Spleen (tissue), 11 donors: ENCODE data around the gene NR1H3. TPM values are rescaled to one million over a fixed set of nuclear protein-coding genes. Genes with fewer than 3 reads are reported as not detected.

Experiments
- DNase-seq: peaks from one replicate; pipeline ENCODE4 v3.0.0-alpha.2; 2020
- H3K27ac ChIP-seq, 8 donors: fragments of 200-600 bp; sonication (generic) in 7 of 8; 1 replicate in 4 of 8; 2 replicates in 4 of 8; pipeline versions ENCODE4 v1.5.0 to v1.8.0; 2016 to 2021; ENCODE audit warnings: inconsistent platforms in 4 of 8, mild to moderate bottlenecking in 4 of 8, moderate library complexity in 1 of 8
- H3K27me3 ChIP-seq, 7 donors: fragments of 200-600 bp; sonication (generic) in 6 of 7; replicated peaks in 1 of 7; 1 replicate in 4 of 7; 2 replicates in 3 of 7; pipeline versions ENCODE4 v1.5.0 to v1.8.0; 2016 to 2021; ENCODE audit warnings: inconsistent platforms in 3 of 7, mild to moderate bottlenecking in 1 of 7
- H3K36me3 ChIP-seq, 6 donors: fragments of 200-600 bp; sonication (generic) in 5 of 6; 1 replicate in 4 of 6; 2 replicates in 2 of 6; pipeline versions ENCODE4 v1.5.0 to v1.8.0; 2016 to 2021; ENCODE audit warnings: inconsistent platforms in 2 of 6
- H3K4me1 ChIP-seq, 6 donors: fragments of 200-600 bp; sonication (generic) in 5 of 6; 1 replicate in 3 of 6; 2 replicates in 3 of 6; pipeline versions ENCODE4 v1.5.0 to v1.8.0; 2016 to 2021; ENCODE audit warnings: inconsistent platforms in 3 of 6
- H3K4me3 ChIP-seq, 8 donors: fragments of 200-600 bp; sonication (generic) in 7 of 8; 1 replicate in 4 of 8; 2 replicates in 4 of 8; pipeline versions ENCODE4 v1.5.0 to v1.8.0; 2016 to 2021; ENCODE audit warnings: inconsistent platforms in 4 of 8, mild to moderate bottlenecking in 4 of 8, moderate library complexity in 2 of 8
- H3K9me3 ChIP-seq, 8 donors: fragments of 200-600 bp; sonication (generic) in 7 of 8; 1 replicate in 4 of 8; 2 replicates in 4 of 8; pipeline versions ENCODE4 v1.5.0 to v1.8.0; 2016 to 2021; ENCODE audit warnings: inconsistent platforms in 4 of 8
- POLR2A ChIP-seq, 3 donors: fragments of 450-650 bp; IDR thresholded peaks; one replicate each; pipeline ENCODE4 v1.5.1; 2017; ENCODE audit warnings: antibody characterized with exemption in 3 of 3, mild to moderate bottlenecking in 1 of 3
- POLR2AphosphoS5 ChIP-seq, 3 donors: sonication (generic); formaldehyde crosslinking; IDR thresholded peaks; one replicate each; pipeline ENCODE4 v1.5.1; 2017; ENCODE audit warnings: antibody characterized with exemption in 3 of 3
- WGBS, 5 donors: extraction: QIAGEN DNeasy Blood & Tissue Kit in 3 of 5; methylation state at CpG; one replicate each; pipeline versions ENCODE4 v1.1.5 to v1.1.7; 2013 to 2018; 5-methylcytosine and 5-hydroxymethylcytosine counted together
- intact Hi-C: fragments of 100-400 bp; cut with DNase I; formaldehyde crosslinking; loops from one replicate; pipeline ENCODE4 v1.15.0; 2023; ENCODE audit warnings: low total_unique reads
- polyA plus RNA-seq, 3 donors: library from polyadenylated mRNA; stranded (reverse); fragments of 200-250 nt; gene quantifications; one replicate each; pipeline ENCODE4 v1.2.1, GENCODE V29; 2013
- total RNA-seq, 7 donors: library from RNA; depleted of rRNA in 3 of 7; stranded (reverse); fragments of >200 nt in 3 of 7; fragmentation: NEBNext Ultra II Directional in 4 of 7; extraction: Animal tissue kit (Norgen Biotek cat#: 25700) in 4 of 7; gene quantifications; one replicate each; pipeline versions ENCODE4 v1.1.0 to v1.2.1, GENCODE V29; 2016 to 2021
- TF ChIP-seq, protein P1 (sequence below), 11 experiments: fragments of 200-600 bp in 7 of 11; fragments of 450-650 bp in 4 of 11; sonication (generic) in 4 of 11; IDR thresholded peaks in 8 of 11; conservative IDR thresholded peaks in 3 of 11; 1 replicate in 7 of 11; 2 replicates in 4 of 11; pipeline versions ENCODE4 v1.4.0 to v1.8.0; 2016 to 2021; ENCODE audit warnings: antibody characterized with exemption in 11 of 11, inconsistent platforms in 4 of 11, mild to moderate bottlenecking in 1 of 11
- donor health status: healthy with polysubstance abuse.
- donor health status: DM: no; HTN: no; CAD: no; lungs with moderate emphysema.
- donor health status: DM: no; HTN: no; CAD: no.
- donor health status: Bipolar disorder and iron deficiency.
- donor health status: healthy.
- donor health status: DM: no; HTN: no; CAD: no.
- donor health status: DM: yes; HTN: yes; CAD: no.

Gene NR1H3
- total and polyA plus RNA-seq, 10 donors = 59.1 to 227 (median 123) TPM

DNA sequence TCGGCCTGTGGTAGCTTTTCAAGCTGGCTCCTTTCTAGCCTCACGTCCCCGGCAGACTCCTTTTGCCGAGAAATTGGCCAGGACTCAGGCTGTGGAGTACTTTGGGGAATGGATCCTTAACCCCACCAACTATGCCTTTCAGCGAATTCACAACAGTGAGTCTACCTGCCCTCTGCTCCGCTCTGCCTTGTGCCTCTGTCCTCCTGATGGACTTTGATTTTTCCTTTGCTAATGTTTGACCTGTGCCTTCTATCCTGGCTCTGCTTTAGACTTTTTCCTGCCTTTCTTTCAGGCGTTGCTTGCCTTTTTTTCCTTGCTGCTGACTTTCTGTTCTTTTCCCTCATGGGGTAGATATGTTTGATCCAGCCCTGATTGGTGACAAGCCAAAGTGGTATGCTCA lies 24.7 kb downstream of the NR1H3 start:
- intact Hi-C loops = no loop called here
- WGBS, 5 donors = 93 to 98% (median 96%) methylated on average over 7 of the region's 7 CpGs
- Histone ChIP-seq H3K4me3 (no peak overlapping the region), H3K9me3 (no peaks in the 10 kb centered on the region), H3K27ac (no peak overlapping the region), H3K27me3 (no peaks in the 10 kb centered on the region), H3K36me3 (peaks cover 0 to 100% (median 99%) of the 10 kb centered on the region in 6 donors), H3K4me1 (no peaks in the 10 kb centered on the region)
- TF ChIP-seq, protein P1, sequence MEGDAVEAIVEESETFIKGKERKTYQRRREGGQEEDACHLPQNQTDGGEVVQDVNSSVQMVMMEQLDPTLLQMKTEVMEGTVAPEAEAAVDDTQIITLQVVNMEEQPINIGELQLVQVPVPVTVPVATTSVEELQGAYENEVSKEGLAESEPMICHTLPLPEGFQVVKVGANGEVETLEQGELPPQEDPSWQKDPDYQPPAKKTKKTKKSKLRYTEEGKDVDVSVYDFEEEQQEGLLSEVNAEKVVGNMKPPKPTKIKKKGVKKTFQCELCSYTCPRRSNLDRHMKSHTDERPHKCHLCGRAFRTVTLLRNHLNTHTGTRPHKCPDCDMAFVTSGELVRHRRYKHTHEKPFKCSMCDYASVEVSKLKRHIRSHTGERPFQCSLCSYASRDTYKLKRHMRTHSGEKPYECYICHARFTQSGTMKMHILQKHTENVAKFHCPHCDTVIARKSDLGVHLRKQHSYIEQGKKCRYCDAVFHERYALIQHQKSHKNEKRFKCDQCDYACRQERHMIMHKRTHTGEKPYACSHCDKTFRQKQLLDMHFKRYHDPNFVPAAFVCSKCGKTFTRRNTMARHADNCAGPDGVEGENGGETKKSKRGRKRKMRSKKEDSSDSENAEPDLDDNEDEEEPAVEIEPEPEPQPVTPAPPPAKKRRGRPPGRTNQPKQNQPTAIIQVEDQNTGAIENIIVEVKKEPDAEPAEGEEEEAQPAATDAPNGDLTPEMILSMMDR (IDR thresholded peaks at IDR 0.05 in 8 of 11, conservative IDR thresholded peaks at IDR 0.05 in 3 of 11) = no peak
- TF ChIP-seq POLR2A (IDR thresholded peaks at IDR 0.05) = no peak
- no peak for TF ChIP-seq POLR2AphosphoS5 (IDR thresholded peaks at IDR 0.05)
- no peak for DNase-seq

DNA sequence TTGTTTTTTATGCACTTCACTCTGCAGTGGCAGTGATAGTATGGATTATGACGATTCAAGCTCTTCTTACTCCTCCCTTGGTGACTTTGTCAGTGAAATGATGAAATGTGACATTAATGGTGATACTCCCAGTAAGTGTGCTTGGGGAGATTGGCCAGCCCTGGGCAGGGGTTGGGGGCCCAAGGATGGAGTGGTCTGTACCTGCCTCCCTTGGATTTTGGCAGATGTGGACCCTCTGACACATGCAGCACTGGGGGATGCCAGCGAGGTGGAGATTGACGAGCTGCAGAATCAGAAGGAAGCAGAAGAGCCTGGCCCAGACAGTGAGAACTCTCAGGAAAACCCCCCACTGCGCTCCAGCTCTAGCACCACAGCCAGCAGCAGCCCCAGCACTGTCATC lies 26.4 kb downstream of the NR1H3 start:
- 93 to 100% (median 97%) methylated on average over 4 of the region's 4 CpGs for WGBS, 5 donors
- H3K4me3 ChIP-seq = no peak overlapping the region

DNA sequence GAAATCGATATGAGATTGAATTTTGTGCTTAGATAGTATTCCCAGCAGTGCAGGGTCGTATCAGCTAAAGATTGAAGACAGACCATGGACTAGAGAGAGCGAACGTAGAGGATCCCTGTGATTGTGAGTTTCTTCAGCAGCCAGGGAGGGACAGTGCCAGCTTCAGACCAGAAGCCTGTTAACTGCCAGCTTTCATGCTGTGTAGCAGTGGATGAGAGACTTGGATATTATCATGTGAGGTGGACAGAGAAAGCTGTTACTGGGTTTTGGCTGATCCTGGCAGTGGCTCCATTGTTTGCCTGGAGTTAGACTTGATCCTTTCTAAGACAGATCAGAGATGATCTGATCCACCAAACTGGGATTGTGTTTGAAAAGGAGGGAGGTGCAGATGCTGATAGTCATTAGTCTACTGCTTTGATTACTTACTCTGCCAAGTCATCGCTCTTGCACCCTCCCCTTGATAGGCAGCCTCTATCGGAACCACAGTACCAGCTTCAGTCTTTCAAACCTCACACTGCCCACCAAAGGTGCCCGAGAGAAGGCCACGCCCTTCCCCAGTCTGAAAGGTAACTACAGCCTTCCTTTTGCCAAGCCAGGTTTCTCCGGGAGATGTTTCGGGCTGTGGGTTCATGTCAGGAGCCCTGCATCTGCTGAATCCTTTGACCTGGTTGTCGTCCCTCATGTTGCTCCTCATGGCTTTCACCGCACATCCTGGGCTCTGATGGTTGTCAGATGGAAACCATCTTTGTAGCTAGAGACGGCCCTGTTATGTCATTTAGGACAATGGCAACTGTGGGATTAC lies 28.4 kb downstream of the NR1H3 start:
- WGBS, 5 donors = 95 to 98% (median 95%) methylated on average over 13 of the region's 13 CpGs
- no peak for DNase-seq
- no peak for TF ChIP-seq POLR2A (IDR thresholded peaks at IDR 0.05)
- TF ChIP-seq POLR2AphosphoS5 (IDR thresholded peaks at IDR 0.05) = no peak
- TF ChIP-seq, protein P1 (IDR thresholded peaks at IDR 0.05 in 8 of 11, conservative IDR thresholded peaks at IDR 0.05 in 3 of 11) = no peak
- H3K27me3 ChIP-seq = no peaks in the 10 kb centered on the region
- H3K27ac ChIP-seq = no peak overlapping the region
- no peaks in the 10 kb centered on the region for H3K4me1 ChIP-seq
- H3K4me3 ChIP-seq = no peak overlapping the region
- intact Hi-C loops = no loop called here
- peaks cover 0 to 100% (median 99%) of the 10 kb centered on the region in 6 donors for H3K36me3 ChIP-seq
- no peaks in the 10 kb centered on the region for H3K9me3 ChIP-seq

More for the DNA sequence above, 26.4 kb downstream of the NR1H3 start:
- Histone ChIP-seq H3K27me3 (no peaks in the 10 kb centered on the region), H3K4me1 (no peaks in the 10 kb centered on the region), H3K36me3 (peaks cover 0 to 100% (median 99%) of the 10 kb centered on the region in 6 donors), H3K9me3 (no peaks in the 10 kb centered on the region), H3K27ac (no peak overlapping the region)
- DNase-seq = no peak
- intact Hi-C loops = no loop called here
- TF ChIP-seq POLR2A (IDR thresholded peaks at IDR 0.05) = no peak
- TF ChIP-seq, protein P1 (IDR thresholded peaks at IDR 0.05 in 8 of 11, conservative IDR thresholded peaks at IDR 0.05 in 3 of 11) = no peak
- TF ChIP-seq POLR2AphosphoS5 (IDR thresholded peaks at IDR 0.05) = no peak

DNA sequence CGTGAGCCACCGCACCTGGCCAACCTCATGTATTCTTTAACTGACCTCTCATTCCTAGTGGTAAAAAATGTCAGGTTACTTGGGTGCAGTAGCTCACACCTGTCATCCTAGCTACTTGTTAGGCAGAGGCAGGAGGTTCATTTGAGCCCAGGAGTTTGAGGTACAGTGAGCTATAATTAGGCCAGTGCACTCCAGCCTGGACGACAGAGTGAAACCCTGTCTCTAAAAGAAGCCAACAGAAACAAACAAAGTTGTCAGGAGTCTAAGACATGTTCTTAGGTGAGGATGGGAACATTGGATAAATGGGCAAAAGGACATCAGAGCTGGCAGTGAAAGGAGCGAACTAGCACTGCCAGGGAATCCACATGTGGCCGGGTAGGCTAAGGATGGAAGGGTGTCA lies 30.3 kb downstream of the NR1H3 start:
- intact Hi-C loops = no loop called here
- no peaks in the 10 kb centered on the region for H3K4me1 ChIP-seq
- H3K27me3 ChIP-seq = no peaks in the 10 kb centered on the region
- H3K9me3 ChIP-seq = no peaks in the 10 kb centered on the region
- DNase-seq = no peak
- TF ChIP-seq POLR2A (IDR thresholded peaks at IDR 0.05) (no peak), POLR2AphosphoS5 (IDR thresholded peaks at IDR 0.05) (no peak)
- TF ChIP-seq, protein P1 (IDR thresholded peaks at IDR 0.05 in 8 of 11, conservative IDR thresholded peaks at IDR 0.05 in 3 of 11) = no peak
- H3K36me3 ChIP-seq = peaks cover 0 to 100% (median 99%) of the 10 kb centered on the region in 6 donors
- no peak overlapping the region for H3K27ac ChIP-seq
- H3K4me3 ChIP-seq = no peak overlapping the region
- WGBS, 5 donors = 92 to 95% (median 94%) methylated on average over 5 of the region's 5 CpGs
